HepG2 (cell line): Measurements from ENCODE around the gene ACTN3.
"Not testable (repeated sequence)": the region's sequence is repeated elsewhere in the genome, so short reads cannot be mapped to it uniquely, and the experiment has no call there.

Source experiments
- AHDC1 ChIP-seq: sonication (generic); formaldehyde crosslinking; IDR thresholded peaks from 2 replicates; pipeline ENCODE4 v1.5.1; 2020; ENCODE audit warnings: mild to moderate bottlenecking, missing genetic modification reagents, borderline replicate concordance
- CEBPB ChIP-seq: IDR thresholded peaks from 2 replicates; pipeline ENCODE4 v1.6.1; 2011; ENCODE audit warnings: low read depth, low read length, improper control_type of control experiment, borderline replicate concordance
- DPF2 ChIP-seq: sonication (generic); formaldehyde crosslinking; IDR thresholded peaks from 2 replicates; pipeline ENCODE4 v1.4.0; 2020; ENCODE audit warnings: mild to moderate bottlenecking, low read depth, missing genetic modification reagents, borderline replicate concordance
- ETV6 ChIP-seq: sonication (generic); formaldehyde crosslinking; conservative IDR thresholded peaks from 2 replicates; pipeline ENCODE4 v1.4.0; 2020; ENCODE audit warnings: missing genetic modification reagents
- TBP ChIP-seq: sonication (generic); formaldehyde crosslinking; IDR thresholded peaks from 2 replicates; pipeline ENCODE4 v1.5.0; 2020; ENCODE audit warnings: missing genetic modification reagents
- TCF7L2 ChIP-seq: IDR thresholded peaks from 2 replicates; pipeline ENCODE4 v1.6.1; 2011; ENCODE audit warnings: mild to moderate bottlenecking, low read depth, low read length, moderate library complexity
- TEF ChIP-seq: sonication (generic); formaldehyde crosslinking; IDR thresholded peaks from 2 replicates; pipeline ENCODE4 v1.5.0; 2020; ENCODE audit warnings: missing genetic modification reagents
- ZNF138 ChIP-seq: sonication (generic); formaldehyde crosslinking; IDR thresholded peaks from 2 replicates; pipeline ENCODE4 v1.5.0; 2020; ENCODE audit warnings: mild to moderate bottlenecking, low read depth, missing genetic modification reagents
- ZSCAN29 ChIP-seq: sonication (generic); formaldehyde crosslinking; conservative IDR thresholded peaks from 2 replicates; pipeline ENCODE4 v1.4.0; 2020; ENCODE audit warnings: mild to moderate bottlenecking, missing genetic modification reagents
- TF ChIP-seq, protein P1 (sequence below): sonication (generic); formaldehyde crosslinking; IDR thresholded peaks from 2 replicates; pipeline ENCODE4 v1.5.0; 2020; ENCODE audit warnings: mild to moderate bottlenecking, missing genetic modification reagents, moderate library complexity

DNA sequence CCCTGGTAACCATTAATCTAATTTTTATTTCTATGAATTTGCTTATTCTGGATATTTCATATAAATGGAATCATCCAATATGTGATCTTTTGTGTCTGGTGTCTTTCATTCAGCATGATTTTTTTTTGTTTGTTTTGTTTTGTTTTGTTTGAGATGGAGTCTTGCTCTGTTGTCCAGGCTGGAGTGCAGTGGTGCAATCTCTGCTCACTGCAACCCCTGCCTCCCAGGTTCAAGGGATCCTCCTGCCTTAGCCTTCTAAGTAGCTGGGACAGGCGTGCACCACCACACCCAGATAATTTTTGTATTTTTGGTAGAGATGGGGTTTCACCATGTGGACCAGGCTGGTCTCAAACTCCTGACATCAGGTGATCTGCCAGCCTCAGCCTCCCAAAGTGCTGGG lies 38.7 kb downstream of the ACTN3 start:
- not testable (repeated sequence) for TF ChIP-seq DPF2; TCF7L2; AHDC1; ZNF138; TEF; TBP (CRISPR knock-in tag); ZSCAN29; ETV6 (CRISPR knock-in tag); CEBPB
- TF ChIP-seq, protein P1, sequence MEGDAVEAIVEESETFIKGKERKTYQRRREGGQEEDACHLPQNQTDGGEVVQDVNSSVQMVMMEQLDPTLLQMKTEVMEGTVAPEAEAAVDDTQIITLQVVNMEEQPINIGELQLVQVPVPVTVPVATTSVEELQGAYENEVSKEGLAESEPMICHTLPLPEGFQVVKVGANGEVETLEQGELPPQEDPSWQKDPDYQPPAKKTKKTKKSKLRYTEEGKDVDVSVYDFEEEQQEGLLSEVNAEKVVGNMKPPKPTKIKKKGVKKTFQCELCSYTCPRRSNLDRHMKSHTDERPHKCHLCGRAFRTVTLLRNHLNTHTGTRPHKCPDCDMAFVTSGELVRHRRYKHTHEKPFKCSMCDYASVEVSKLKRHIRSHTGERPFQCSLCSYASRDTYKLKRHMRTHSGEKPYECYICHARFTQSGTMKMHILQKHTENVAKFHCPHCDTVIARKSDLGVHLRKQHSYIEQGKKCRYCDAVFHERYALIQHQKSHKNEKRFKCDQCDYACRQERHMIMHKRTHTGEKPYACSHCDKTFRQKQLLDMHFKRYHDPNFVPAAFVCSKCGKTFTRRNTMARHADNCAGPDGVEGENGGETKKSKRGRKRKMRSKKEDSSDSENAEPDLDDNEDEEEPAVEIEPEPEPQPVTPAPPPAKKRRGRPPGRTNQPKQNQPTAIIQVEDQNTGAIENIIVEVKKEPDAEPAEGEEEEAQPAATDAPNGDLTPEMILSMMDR, result not testable (repeated sequence)
